Central memory CD4-positive, alpha-beta T cell (primary cell): Measurements from ENCODE around the gene ITGA3.

ENCODE experiments used
- DNase-seq: peaks from one replicate; pipeline ENCODE4 v3.0.0; 2022

The ITGA3 gene

DNA sequence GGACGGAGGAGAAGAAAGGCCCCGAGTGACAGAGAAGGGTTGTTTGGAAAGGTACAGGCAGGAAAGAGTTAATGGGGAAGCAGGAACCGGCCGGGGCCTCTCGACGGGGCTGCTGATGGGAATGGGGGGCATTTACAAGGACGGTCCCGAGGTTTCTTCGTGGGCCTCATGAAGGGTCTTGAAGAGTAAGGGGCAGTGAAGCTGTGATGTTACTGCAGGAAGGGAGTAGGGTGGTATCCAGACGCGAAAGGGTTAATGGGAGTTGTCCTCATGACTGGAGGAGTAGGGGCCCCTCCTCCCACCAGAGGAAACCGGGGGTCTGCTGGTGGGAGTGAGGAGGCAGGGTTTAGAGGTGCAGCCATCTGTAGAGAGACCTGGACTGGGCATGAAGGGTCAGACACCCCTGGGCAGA is 39.7 kb downstream of the ITGA3 start:
- DNase-seq: no peak

DNA sequence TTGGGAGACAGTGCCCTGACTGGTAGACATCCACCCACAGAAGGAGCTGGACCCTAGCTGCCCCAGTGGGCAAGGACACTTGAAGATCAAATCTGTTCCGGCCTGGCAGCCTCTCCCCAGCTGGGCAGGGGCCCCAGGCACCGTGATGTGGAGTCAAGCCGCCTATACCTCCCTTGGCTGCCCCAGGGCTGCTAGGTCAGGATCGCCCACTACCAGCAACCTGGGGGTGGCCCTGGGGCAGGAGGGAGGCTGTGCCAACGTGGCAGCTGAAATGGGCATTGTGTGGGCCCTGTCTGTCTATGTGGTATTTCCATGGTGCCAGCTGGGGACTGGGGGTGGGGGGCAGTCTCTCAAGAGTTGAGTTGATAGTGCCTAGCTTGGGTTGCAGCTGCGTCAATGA is 40.2 kb downstream of the ITGA3 start:
- no peak for DNase-seq

DNA sequence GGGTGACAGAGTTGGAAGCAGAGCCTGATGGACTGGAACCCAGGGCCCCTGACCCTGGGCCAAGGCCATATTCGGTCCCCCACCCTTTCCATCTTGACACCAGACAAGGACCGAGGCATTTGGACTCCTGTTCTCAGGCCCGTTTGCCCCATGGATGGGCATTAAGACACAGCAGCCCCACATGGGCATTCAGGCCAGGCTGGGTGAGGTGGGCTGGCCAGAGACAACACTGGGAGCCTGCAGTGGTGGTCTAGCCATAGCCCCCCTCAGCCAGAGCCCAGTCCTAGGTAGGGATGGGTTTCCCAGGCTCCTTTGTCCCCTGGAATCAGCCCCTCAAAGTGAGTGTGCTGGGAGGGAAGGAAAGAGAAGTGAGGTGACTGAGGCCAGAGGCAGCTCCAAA is 40.8 kb downstream of the ITGA3 start:
- DNase-seq: no peak

DNA sequence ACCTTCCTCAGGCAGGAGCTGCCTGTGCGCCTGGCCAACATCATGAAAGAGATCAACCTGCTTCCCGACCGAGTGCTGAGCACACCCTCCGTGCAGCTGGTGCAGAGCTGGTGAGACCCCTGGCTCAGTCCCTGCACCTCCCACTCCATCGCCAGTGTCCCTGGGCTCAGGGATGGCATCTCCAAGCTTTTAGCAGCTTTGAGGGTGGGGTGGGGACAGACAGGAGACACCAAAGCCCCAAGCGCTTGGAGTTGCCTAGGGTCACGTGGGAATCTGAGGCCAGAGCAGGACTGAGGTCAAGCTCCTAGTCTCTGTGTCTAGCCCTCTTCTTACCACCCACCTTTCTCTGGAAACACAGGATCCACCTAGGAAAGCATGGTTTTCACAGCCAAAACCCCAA is 41.5 kb downstream of the ITGA3 start:
- DNase-seq: no peak

DNA sequence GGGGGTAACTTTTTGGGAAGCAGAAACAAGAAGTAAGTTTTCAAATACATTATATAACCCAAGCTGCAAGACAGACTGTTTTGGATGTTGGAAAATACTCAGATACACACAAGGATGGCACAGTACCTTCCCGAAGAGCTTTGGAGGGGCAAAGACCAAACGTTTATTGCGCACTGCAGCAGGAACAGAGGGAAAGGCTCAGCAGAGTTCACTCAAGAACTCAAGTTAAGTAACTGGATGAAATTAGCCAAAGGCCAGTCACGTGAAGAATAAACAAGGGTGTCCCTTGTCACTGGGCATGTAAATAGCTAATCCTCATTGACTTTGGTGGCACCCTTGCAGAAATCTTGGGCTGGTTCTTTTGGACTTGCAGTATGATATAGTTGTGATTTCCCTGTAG is 42.0 kb downstream of the ITGA3 start:
- DNase-seq: no peak

DNA sequence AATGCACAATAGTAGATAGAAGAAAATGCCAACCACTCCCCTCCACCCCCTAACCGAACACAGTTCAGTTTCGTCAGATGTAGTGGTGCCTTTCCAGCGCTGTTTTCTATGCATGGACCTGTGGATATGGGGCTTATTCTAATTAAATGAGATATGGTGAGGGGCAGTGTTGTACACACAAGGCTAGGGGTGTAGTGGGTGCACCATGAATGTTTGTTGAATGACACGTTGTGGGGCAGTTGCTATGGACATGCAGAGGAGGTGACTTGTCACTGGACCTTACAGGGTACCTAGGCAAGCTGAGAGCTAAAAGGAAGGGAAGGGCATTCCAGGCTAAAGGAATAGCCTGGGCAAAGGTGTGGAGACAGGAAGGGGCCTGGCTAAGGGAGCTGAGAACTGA is 42.7 kb downstream of the ITGA3 start:
- DNase-seq: no peak

DNA sequence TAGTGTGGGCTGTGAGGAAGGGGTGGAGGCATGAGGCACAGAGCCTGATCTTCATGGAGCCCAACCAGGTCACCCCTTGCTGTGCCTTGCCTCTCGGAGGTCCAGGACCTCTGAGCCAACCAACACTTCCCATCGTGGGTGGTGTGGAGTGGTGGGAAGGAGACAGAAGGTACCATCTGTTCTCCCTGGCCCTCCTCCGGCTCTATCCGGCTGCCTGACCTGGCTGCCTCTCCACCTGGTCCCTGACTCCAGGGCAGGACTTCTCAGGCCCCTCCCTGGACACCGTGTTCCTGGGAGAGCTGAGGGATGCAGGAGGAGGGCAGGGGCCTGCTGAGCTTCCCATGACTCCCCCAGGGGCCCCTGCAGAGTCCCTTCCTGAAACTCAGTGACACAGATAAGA is 43.1 kb downstream of the ITGA3 start:
- no peak for DNase-seq

DNA sequence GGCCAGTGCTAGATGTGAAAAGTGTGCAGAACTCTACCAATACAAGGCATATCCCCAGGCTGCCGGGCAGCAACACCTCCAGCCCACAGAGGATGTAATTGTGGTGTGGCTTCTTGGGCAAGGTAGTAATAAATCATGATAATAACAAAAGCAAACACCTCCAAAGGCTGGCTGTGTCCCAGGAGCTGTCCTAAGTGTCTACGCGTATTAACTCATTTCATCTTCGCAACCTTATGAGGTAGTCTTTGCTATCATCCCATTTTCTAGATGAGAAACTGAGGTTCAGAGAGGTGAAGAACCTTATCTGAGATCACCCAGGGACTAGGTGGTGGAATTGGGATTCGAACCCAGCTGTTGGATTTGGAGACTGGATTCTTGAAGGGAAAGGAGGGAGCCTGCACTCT is 44.6 kb downstream of the ITGA3 start:
- no peak for DNase-seq

DNA sequence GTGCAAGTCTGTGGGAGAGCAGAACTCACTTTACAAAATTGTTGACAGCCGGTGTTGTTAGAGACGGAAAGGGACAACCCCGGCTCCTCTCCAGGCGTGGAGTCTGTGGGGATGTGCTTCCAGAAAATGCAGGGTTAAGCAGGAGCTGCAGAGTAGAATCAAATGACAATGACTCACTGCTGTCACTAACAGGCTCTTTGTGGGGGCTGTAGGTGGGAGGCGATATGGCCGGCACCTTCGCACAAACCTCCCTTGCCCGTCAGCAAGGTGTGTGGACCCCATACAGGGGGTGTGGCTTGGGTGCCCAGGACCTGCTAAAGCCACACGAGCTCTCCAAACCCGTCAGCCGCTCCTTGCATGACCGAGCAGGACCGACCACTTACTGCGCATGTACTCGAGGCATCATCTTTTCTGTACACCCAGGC is 45.0 kb downstream of the ITGA3 start:
- DNase-seq: no peak

DNA sequence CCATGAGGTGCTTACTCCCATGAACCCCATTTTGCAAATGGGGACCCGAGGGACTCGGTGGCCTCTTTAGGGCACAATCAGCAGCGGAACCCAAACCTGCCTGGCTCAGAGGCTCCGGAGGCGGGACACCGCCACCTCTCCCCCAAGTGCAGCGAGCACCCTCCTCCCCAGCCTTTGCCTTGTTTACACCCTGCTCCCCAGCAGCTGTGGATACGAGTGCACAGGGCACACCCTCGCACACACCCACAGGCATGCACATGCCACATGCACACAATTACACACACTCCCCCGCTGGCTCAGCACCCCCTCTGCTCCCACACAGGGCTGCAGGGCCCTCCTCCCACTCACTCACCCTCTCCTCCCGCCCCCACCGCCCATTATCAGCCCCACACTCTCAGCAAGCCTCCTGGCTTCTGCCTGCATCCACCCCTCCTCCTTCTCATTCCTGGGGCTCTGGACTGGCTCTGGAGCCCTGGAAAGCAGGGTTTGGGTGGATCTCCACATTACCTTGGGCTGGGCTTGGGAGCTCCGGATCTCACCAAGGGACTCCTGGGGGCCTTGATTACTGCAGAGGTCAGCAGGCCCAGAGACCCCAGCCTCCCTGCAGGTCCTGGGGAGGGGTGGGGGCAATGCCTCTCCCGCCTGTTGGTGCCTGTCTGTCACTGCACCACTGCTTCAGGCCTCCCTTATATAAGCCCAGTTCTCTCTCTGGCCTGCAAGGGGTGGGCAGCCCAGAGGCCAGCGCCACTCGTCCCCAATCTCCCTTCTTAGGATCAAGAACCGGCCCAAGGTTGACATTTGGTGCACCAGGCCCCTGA is 45.6 kb downstream of the ITGA3 start:
- DNase-seq: no peak

DNA sequence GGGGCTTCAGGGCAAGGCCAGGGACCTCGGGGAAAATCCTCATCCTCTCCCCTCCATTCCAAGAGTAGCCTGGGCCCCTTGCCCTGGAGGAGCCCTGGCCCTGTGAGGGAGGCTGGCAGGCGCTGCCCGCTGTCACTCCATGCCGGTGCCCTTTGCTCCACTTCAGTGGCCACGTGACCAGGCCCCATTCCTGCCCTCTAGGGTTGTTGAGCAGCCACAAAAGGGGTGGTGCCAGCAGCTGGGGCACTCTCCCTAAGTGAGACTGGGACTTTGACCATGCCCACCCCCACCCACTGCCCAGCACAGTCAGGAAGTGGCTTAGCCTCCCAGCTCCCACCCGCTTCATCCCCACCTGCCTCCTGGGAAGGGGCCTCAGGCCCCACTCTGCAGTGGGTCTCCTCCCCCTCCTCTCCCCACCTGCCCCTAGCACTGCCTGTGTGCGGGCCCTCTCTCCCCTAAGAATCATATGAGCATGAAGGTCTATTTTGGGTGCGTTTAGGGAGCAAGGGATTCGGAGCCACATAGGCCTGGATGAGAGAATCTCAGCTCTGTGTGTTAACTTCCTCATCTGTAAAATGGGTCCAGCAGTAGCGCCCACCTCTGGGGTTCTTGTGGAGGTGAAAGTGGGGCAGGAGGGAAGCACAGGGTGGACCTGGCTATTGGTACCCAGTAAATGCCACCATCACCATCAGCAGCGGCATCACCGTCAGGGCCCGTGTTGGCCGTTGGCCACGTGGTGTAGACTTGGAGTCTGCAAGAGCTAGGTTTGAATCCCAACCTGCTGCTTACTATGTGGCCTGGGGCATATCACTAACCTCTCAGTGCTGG is 46.5 kb downstream of the ITGA3 start:
- DNase-seq: no peak

DNA sequence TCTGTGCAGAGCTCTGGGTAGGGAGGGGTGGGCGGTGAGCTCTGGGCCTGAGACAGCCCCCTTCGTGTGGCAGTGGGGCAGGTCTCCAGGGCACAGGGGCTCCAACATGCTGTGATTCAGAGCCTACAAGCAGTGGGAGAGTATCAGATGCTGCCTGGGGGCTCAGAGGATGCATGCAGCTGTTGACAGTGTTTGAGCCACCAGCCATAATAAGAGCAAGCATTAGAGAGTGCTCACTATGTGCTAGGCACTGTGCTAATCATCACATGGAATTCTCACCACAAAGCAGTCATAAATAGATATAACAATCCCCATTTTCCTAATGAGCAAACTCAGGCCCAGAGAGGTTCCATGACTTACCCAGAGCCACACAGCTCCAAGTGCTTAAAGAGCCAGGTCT is 47.3 kb downstream of the ITGA3 start:
- no peak for DNase-seq

DNA sequence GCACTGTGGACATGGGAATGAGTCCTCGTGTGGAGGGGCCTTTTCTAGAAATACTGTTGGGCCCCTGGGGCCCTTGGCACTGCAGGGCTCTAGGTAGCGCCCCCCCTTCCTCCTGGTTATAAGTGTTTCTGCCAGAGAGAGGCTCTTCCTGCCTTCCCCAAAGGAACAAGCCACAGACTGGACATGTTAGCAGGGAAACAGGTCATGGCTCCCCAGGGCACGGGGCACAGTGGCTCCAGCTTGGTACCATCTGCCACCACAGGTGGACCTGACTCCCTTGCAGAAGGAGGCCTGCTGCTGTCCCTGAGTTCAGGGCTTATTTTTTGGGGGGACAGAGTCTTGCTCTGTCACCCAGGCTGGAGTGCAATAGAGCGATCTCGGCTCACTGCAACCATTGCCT is 48.0 kb downstream of the ITGA3 start:
- DNase-seq: no peak

DNA sequence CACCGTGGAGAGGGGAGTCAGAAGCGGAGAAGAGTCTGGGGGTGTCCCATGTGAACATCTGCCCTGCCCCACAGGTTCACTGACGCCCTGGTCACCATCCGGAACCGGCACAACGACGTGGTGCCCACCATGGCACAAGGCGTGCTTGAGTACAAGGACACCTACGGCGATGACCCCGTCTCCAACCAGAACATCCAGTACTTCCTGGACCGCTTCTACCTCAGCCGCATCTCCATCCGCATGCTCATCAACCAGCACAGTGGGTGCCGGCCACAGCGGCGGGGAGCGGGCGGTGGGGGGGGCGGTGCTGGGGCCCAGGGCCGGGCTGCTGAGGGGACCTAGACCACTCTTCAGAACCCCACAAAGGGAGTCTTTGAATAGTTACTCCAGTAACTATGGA is 49.9 kb downstream of the ITGA3 start:
- DNase-seq: no peak

DNA sequence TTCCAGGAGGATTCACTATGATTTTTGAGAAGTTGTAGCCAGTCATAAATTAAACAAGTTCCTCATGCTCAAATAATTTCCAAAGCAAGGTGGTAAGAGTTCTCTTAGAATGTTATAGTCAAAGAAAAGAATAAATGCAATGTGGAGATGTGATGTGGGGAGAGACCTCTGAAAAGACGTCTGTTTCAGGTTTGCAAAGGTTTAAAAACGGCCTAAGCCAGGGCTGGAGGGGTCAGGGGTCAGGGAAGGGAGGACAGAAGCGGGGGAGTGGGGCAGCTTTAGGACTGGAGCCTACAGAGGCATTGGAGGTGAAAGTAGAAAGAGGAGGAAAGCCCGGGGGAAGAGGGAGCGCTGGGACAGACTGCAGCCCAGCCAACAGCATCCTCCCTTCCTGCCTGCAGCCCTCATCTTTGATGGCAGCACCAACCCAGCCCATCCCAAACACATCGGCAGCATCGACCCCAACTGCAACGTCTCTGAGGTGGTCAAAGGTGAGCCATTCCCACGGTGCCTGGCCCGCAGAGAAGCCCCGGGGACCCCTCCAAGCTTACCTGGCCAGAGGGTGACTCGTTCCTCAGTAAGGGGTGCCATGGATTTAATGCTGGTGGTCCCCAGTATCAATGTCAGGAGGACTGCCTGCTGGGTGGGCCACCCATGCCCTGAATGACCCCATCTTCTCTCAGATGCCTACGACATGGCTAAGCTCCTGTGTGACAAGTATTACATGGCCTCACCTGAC is 50.7 kb downstream of the ITGA3 start:
- no peak for DNase-seq

DNA sequence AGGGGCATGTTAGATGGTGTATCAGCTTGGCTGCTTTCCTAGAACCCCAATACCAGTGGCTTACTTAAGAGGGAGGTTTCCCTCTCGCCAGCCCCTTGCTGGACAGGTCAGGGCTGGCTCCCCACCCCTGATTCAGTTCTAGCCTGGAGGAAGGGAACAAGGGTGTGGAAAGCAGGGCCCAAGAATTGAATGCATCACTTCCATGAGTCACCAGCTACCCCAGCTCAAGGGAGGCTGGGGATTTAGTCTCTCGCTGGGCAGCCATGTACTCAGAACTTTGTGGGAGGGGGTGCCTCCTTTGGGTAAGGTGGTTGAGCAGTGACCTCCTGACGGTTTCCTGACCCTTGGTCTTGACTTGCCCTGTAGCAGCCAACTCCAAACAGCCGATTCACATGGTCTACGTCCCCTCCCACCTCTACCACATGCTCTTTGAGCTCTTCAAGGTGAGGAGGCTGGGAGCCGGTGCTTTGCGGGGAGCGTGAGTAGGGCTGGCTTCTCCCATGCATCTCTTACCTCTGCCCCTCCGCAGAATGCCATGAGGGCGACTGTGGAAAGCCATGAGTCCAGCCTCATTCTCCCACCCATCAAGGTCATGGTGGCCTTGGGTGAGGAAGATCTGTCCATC is 52.0 kb downstream of the ITGA3 start:
- no peak for DNase-seq

DNA sequence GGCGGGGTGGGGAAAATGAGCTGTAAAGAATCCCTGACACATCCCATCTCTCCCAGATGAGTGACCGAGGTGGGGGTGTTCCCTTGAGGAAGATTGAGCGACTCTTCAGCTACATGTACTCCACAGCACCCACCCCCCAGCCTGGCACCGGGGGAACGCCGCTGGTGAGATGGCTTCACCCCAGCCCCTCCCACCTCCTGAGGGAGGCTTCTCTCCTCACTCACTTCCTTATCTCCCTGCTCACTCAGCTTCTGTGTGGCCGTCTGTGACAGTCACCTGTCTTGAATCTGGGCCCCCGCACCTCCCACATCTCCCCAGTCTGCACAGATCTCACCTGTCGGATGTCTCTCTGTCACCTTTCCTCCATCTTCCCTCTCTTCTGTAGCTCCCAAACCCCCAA is 52.6 kb downstream of the ITGA3 start:
- DNase-seq: no peak

DNA sequence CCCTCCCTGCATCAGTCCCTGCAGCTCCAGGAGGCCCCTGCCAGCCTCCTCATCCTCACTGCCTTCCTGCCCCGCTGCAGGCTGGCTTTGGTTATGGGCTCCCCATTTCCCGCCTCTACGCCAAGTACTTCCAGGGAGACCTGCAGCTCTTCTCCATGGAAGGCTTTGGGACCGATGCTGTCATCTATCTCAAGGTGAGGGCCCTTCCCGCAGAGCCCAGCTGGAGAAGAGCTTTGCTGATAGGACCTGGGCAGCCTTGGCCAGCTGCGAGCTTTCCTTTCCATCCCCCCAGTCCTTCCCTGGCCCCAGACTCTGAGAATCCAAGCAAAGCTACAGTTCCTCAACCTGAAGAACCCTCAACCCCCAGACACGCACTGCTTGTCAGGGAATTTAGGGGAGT is 53.3 kb downstream of the ITGA3 start:
- no peak for DNase-seq

DNA sequence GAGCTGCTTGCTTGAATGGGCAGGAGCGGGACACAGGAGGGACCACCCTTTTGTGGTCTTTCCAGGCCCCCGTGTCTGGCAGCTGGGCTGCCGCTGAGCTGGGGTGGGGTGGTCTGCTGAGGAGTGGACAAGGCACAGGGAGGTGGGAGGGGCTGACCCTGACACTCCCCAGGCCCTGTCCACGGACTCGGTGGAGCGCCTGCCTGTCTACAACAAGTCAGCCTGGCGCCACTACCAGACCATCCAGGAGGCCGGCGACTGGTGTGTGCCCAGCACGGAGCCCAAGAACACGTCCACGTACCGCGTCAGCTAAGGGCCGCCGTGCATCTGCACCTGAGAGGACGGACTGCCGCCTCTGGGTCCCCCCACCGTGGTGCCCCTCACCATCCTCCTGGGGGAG is 53.9 kb downstream of the ITGA3 start:
- no peak for DNase-seq

DNA sequence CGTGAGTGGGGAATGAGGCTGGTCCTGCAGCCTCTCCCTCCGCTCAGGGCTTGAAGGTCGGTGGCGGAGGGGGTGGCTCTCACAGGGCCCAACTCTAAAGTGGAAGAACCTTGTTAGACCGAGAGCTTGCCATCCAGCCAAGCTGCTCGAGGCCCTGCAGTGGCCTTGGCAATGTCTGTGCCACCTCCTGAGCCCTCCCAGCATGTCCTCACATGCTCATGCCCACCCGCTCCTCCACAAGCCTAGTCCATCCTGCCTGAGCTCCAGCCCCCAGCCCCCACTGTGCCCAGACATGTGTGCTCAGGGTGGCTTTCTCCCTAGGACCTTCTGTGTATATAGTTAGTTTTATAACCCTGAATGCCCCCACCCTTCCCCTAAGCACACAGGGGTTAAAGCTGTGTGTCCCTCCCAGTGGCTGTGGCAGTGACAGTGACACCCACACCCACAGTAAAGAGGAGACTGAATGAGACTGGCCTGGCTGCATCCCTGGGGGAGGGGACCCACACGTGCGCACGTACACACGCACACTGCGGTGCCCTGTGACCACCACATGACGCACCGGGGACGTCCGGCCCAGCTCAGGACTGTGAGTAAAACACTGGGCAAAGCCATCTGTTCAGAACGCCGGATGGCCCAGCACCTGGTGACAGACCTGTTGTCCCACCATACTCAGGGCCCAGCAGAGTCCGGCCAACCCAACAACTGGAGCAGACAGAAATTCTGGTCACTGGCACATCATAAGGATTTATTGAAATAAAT is 54.9 kb downstream of the ITGA3 start:
- DNase-seq: no peak

DNA sequence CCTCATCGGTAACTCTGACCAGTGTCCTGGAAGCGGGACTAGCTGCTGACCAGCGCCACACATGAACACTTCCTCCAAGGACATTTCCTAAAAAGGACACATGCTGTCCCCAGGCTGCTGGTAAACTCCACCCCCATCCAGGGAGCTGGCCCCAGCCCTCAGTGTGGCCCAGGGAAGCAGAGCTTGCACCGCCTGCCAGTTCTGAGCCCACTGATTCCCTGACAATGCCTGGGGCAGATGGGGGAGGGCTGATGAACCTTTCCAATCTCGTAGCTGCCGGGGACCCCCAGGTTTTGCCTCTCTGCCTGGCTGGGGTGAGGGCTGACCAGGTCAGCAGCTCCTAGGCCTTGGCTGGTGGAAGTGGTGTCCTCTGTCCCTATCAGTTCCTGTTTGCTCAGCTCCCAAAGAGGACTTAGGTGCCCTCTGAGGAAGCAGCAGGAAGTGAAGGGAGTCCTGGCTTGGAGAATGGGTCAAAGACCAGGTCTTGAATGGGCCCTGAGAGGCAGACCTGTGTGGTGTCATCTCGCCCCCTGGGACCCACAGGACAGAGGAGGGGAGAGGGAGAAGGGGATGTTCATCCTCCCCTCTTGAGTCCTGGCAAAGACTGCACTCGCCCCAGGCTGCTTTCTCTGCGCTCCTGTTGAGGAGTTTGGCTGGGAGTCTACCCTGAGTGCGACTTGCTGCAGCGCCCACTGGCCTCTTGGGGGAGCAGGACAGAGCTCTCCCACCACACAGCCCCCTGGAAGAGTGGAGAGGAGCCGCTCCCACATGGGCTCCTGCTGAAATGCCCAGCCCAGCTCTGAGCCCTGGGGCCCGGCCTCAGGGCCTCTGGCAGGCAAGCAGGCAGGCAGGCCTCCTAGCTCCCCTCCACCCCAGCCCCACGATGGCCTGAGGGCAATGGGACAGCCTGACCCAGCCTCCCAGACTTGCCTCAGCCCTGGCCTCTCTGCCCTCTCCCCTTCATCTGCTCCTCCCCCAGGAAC is 56.1 kb downstream of the ITGA3 start:
- DNase-seq: no peak
